ENCODE measurements around the gene RIC3.

Gene RIC3

GRCh38 chr11:8102296-8102915 is 66.4 kb downstream of the RIC3 start:
- no peak for FAIRE-seq

- no peak for FAIRE-seq
Measured at GRCh38 chr11:8101421-8101820, 67.4 kb downstream of the RIC3 start.

- FAIRE-seq, result no peak
Measured at GRCh38 chr11:8100605-8101004, 68.2 kb downstream of the RIC3 start.

- FAIRE-seq, result no peak
Measured at GRCh38 chr11:8100158-8100557, 68.7 kb downstream of the RIC3 start.

GRCh38 chr11:8099291-8099899 is 69.4 kb downstream of the RIC3 start:
- FAIRE-seq, result no peak

GRCh38 chr11:8098879-8099278 is 69.9 kb downstream of the RIC3 start:
- no peak for FAIRE-seq

- no peak for FAIRE-seq
Measured at GRCh38 chr11:8098361-8098760, 70.5 kb downstream of the RIC3 start.

- FAIRE-seq, result no peak
Measured at GRCh38 chr11:8097926-8098325, 70.9 kb downstream of the RIC3 start.

- FAIRE-seq, result no peak
Measured at GRCh38 chr11:8097468-8097867, 71.4 kb downstream of the RIC3 start.

- no peak for FAIRE-seq
Measured at GRCh38 chr11:8097062-8097461, 71.8 kb downstream of the RIC3 start.

- FAIRE-seq, result no peak
Measured at GRCh38 chr11:8096575-8096974, 72.2 kb downstream of the RIC3 start.

- no peak for FAIRE-seq
Measured at GRCh38 chr11:8095806-8096522, 72.9 kb downstream of the RIC3 start.

GRCh38 chr11:8095371-8095770 is 73.5 kb downstream of the RIC3 start:
- FAIRE-seq, result no peak

GRCh38 chr11:8094656-8095055 is 74.2 kb downstream of the RIC3 start:
- FAIRE-seq, result no peak

GRCh38 chr11:8093931-8094575 is 74.8 kb downstream of the RIC3 start:
- no peak for FAIRE-seq

- FAIRE-seq, result no peak
Measured at GRCh38 chr11:8092587-8093424, 76.0 kb downstream of the RIC3 start.

- no peak for FAIRE-seq
Measured at GRCh38 chr11:8091721-8092120, 77.1 kb downstream of the RIC3 start.

GRCh38 chr11:8090756-8091155 is 78.1 kb downstream of the RIC3 start:
- FAIRE-seq, result no peak

- FAIRE-seq, result no peak
Measured at GRCh38 chr11:8089791-8090510, 78.9 kb downstream of the RIC3 start.

GRCh38 chr11:8087756-8088155 is 81.1 kb downstream of the RIC3 start:
- FAIRE-seq, result no peak

GRCh38 chr11:8087185-8087584 is 81.6 kb downstream of the RIC3 start:
- no peak for FAIRE-seq

GRCh38 chr11:8086571-8086970 is 82.3 kb downstream of the RIC3 start:
- no peak for FAIRE-seq
